ENCODE measurements around the gene SUSD4. TPM values are rescaled to one million over a fixed set of nuclear protein-coding genes. Genes with fewer than 3 reads are reported as not detected.

The SUSD4 gene
- total and polyA plus RNA-seq, 9 of the 15 experiments (the other 6 are each of a cell fraction or from before 2014, with no cell fraction given), result 0.06 to 1.7 (median 0.09) TPM; not detected in 4

DNA sequence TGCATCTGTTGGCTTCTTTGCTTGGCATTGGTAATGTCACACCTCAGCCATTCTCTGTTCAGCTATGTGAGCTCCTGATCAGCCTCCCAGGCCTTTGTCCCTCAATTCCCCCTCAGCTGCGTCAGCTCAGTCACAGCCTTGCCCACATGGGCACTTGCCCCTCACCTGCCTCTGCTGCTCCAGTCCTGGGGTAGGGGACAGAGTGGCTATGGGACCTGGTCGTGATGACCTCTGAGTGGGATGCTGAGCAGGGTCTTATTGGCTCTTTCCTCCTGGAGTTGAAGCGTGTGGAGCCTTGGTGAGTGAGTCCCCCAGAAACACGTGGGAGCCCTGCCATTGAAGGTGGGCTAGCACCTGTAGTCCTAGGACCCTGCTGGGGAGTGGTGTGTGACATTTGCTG lies 159.6 kb downstream of the SUSD4 start:
- TF ChIP-seq MEF2D (tag; conservative IDR thresholded peaks at IDR 0.05; ENCODE audit: low read depth) (no peak), ZNF23 (CRISPR knock-in tag; IDR thresholded peaks at IDR 0.05) (no peak), CCAR2 (IDR thresholded peaks at IDR 0.05; ENCODE audit: low read depth, low read length) (no peak), ZNF589 (CRISPR knock-in tag; IDR thresholded peaks at IDR 0.05; ENCODE audit: low read depth) (no peak), TAL1 (IDR thresholded peaks at IDR 0.05) (no peak)
- FAIRE-seq, result no peak
- intact Hi-C loops (cut with micrococcal nuclease) (no loop called here), in situ Hi-C loops (cut with MboI) (no loop called here)
- no peaks in the 10 kb centered on the region for H3K36me3 ChIP-seq (ENCODE audit: control insufficient read depth, insufficient read depth, low read length)
- H3K4me2 ChIP-seq (ENCODE audit: insufficient read depth, low read length), result no peak overlapping the region
- no TSS peak for BruUV-seq (replicated peaks)
- no peaks in the 10 kb centered on the region for H3K79me2 ChIP-seq (ENCODE audit: control insufficient read depth, insufficient read depth, low read length)
- H3K9me1 ChIP-seq (ENCODE audit: control insufficient read depth, insufficient read depth, low read length), result no peaks in the 10 kb centered on the region
- no peaks in the 10 kb centered on the region for H4K20me1 ChIP-seq (replicated peaks; ENCODE audit: control insufficient read depth, insufficient read depth, low read length)
- no peaks in the 10 kb centered on the region for H3K27me3 ChIP-seq (ENCODE audit: control insufficient read depth in 2 of 2, insufficient read depth in 2 of 2, low read length in 2 of 2)
- H3K9me3 ChIP-seq (replicated peaks; ENCODE audit: control insufficient read depth, insufficient read depth, low read depth, low read length), result no peaks in the 10 kb centered on the region
- ChIA-PET POLR2A (interaction anchor here (0.6 kb wide), 1 partner anchor 159 kb away, joined by 3 read pairs; no protein-coding TSS in a partner anchor), CTCF (ENCODE audit: low intra/inter-chr PET ratio) (no interaction called here)
- ATAC-seq, result no peak
- no peak overlapping the region for H3K9ac ChIP-seq (ENCODE audit: insufficient read depth in 1 of 2, low read depth in 2 of 2, low read length in 2 of 2)
- no peak overlapping the region for H3K27ac ChIP-seq (ENCODE audit: extremely low read depth, low read depth, low read length)
- H3K4me1 ChIP-seq (replicated peaks in 1 of 2; ENCODE audit: control insufficient read depth in 2 of 2, insufficient read depth in 2 of 2, low read length in 2 of 2), result peaks cover 2 to 13% of the 10 kb centered on the region in 2 experiments; a peak in 4 of 5 replicates
- H2AFZ ChIP-seq (ENCODE audit: low read depth, low read length), result no peak overlapping the region
- 46% methylated on average over 4 of the region's 4 CpGs for WGBS (ENCODE audit: insufficient coverage, low coverage, missing lambda C conversion rate)
- H3K4me3 ChIP-seq, result no peak overlapping the region
- no peak for DNase-seq (ENCODE audit: extremely low read depth in 1 of 4, low spot score in 3 of 4)

DNA sequence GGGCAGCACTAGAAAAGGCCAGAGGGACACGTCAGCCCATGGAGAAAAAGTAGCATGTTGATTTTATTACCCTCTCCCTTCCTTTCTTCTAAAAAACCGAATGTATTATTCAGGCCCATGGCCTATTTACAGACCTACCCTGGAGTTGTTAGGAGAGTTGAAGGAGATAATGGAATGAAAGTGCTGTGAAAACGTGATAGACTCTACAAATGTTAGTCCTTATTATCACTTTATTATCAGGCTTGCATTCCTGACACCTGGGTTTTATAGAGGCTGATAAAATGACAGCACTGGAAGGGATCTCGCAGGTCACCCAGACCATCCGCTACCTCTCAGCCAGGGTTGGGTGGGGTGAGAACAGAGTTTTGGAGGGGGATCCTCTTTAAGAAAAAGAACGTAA lies 160.3 kb downstream of the SUSD4 start:
- 36% methylated on average over 6 of the region's 6 CpGs for WGBS (ENCODE audit: insufficient coverage, low coverage, missing lambda C conversion rate)
- intact Hi-C loops (cut with micrococcal nuclease), result no loop called here
- CTCF ChIA-PET (ENCODE audit: low intra/inter-chr PET ratio), result no interaction called here
- TF ChIP-seq CBFA2T2 (conservative IDR thresholded peaks at IDR 0.05), result peak; percentile 21; the same call in 1 of the 2 replicates
- TF ChIP-seq ZNF274 (IDR thresholded peaks at IDR 0.05; ENCODE audit: borderline replicate concordance, low read depth, low read length), result no peak

More for the DNA sequence above, 160.3 kb downstream of the SUSD4 start:
- DNase-seq (ENCODE audit: extremely low read depth in 1 of 4, low spot score in 3 of 4) (peak in 1 of 4 experiments; percentile 13), FAIRE-seq (no peak), ATAC-seq (no peak)
- Histone ChIP-seq H3K4me3 (no peak overlapping the region), H3K9me3 (replicated peaks; ENCODE audit: control insufficient read depth, insufficient read depth, low read depth, low read length) (no peaks in the 10 kb centered on the region), H3K4me1 (replicated peaks in 1 of 2; ENCODE audit: control insufficient read depth in 2 of 2, insufficient read depth in 2 of 2, low read length in 2 of 2) (peaks cover 2 to 6% of the 10 kb centered on the region in 2 experiments; a peak in 3 of 5 replicates), H4K20me1 (replicated peaks; ENCODE audit: control insufficient read depth, insufficient read depth, low read length) (no peaks in the 10 kb centered on the region), H3K9me1 (ENCODE audit: control insufficient read depth, insufficient read depth, low read length) (no peaks in the 10 kb centered on the region), H3K36me3 (ENCODE audit: control insufficient read depth, insufficient read depth, low read length) (no peaks in the 10 kb centered on the region), H2AFZ (ENCODE audit: low read depth, low read length) (peak overlapping the region; percentile 79), H3K9ac (ENCODE audit: insufficient read depth in 1 of 2, low read depth in 2 of 2, low read length in 2 of 2) (0 out of 4 replicates have a peak overlapping the region, but pooled peaks of 1 of the 2 experiments have one; percentile 65), H3K4me2 (ENCODE audit: insufficient read depth, low read length) (no peak overlapping the region), H3K27ac (ENCODE audit: extremely low read depth, low read depth, low read length) (0 out of 3 replicates have a peak overlapping the region, but pooled peaks have one; percentile 11), H3K79me2 (ENCODE audit: control insufficient read depth, insufficient read depth, low read length) (no peaks in the 10 kb centered on the region), H3K27me3 (ENCODE audit: control insufficient read depth in 2 of 2, insufficient read depth in 2 of 2, low read length in 2 of 2) (no peaks in the 10 kb centered on the region; a peak in 1 of 5 replicates)
- no TSS peak for BruUV-seq (replicated peaks)
- POLR2A ChIA-PET, result no interaction called here
- in situ Hi-C loops (cut with MboI), result no loop called here

Measured in K562 (cell line).